ENCODE measurements around the gene S100A6. TPM values are rescaled to one million over a fixed set of nuclear protein-coding genes. Genes with fewer than 3 reads are reported as not detected.

S100A6 gene
- total RNA-seq, 1 donor from 2014 or later: 21.9 TPM

DNA sequence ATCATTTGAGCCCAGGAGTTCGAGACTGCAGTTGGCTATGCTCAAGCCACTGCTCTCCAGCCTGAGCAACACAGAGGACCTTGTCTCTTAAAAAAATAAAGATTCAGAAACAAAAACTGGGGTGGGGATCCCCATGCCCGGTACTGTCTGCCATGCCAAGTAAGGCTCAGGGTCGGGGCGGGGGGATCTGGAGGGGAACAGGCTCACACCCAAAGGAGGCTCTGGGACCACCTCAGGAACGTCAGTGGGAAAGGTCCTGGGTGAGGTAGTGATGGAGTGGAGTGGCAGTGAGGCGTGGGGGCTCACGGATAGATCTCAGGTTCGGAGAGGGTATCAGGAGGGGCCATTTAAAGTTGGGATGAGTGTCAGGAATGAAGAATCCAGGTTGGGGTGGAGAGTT, 10.6 kb upstream of the S100A6 start:
- Mint-ChIP-seq H3K27me3 (no peaks in the 10 kb centered on the region), H3K4me3 (peak overlapping the region; percentile 36), H3K36me3 (no peaks in the 10 kb centered on the region), H3K4me1 (ENCODE audit: unreplicated experiment) (peaks cover 63% of the 10 kb centered on the region), H3K27ac (peak overlapping the region; percentile 99), H3K9me3 (no peaks in the 10 kb centered on the region)
- no peak for DNase-seq (ENCODE audit: extremely low spot score, unreplicated experiment)
- TF ChIP-seq, protein P1, sequence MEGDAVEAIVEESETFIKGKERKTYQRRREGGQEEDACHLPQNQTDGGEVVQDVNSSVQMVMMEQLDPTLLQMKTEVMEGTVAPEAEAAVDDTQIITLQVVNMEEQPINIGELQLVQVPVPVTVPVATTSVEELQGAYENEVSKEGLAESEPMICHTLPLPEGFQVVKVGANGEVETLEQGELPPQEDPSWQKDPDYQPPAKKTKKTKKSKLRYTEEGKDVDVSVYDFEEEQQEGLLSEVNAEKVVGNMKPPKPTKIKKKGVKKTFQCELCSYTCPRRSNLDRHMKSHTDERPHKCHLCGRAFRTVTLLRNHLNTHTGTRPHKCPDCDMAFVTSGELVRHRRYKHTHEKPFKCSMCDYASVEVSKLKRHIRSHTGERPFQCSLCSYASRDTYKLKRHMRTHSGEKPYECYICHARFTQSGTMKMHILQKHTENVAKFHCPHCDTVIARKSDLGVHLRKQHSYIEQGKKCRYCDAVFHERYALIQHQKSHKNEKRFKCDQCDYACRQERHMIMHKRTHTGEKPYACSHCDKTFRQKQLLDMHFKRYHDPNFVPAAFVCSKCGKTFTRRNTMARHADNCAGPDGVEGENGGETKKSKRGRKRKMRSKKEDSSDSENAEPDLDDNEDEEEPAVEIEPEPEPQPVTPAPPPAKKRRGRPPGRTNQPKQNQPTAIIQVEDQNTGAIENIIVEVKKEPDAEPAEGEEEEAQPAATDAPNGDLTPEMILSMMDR (conservative IDR thresholded peaks at IDR 0.05): no peak

GRCh38 chr1:153545067-153546055, 9.6 kb upstream of the S100A6 start, which contains the start of gene S100A4:
Gene S100A4 (minus strand): TSS chr1:153545806. CDS start chr1:153544794, 1,012 bp downstream.
- Mint-ChIP-seq H3K27me3 (no peaks in the 10 kb centered on the region), H3K4me1 (ENCODE audit: unreplicated experiment) (peaks cover 57% of the 10 kb centered on the region), H3K27ac (peak within 1 kb of the TSS; percentile 99), H3K4me3 (peak within 1 kb of the TSS; percentile 88), H3K36me3 (no peaks in the 10 kb centered on the region), H3K9me3 (no peaks in the 10 kb centered on the region)
- TF ChIP-seq, protein P1 (conservative IDR thresholded peaks at IDR 0.05): no peak
- peak; percentile 91 for DNase-seq (ENCODE audit: extremely low spot score, unreplicated experiment)

DNA sequence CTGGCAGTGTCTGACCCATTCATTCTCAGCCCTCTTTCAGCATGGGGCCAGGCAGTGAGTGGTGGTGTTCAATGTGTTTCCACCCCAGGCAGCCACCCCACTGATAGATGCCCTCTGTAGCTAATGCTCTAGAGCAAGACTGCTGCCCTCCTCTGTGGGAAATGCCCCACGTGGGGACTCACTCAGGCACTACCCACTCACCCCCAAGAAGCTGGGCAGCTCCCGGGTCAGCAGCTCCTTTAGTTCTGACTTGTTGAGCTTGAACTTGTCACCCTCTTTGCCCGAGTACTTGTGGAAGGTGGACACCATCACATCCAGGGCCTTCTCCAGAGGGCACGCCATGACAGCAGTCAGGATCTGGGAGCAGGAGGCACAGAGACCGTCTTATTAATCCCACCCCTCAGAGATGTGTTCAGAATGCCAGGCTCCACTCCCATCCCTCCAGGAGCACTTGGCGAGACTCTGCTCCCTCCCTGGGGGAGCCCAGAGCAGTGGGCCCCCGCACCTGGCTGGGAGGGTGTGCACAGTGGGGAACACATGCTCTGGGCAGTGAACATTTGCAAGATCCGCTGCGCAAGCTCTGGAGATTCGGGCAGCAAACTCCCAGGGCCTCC, 8.8 kb upstream of the S100A6 start:
- TF ChIP-seq, protein P1 (conservative IDR thresholded peaks at IDR 0.05): no peak
- Mint-ChIP-seq H3K27me3 (no peaks in the 10 kb centered on the region), H3K4me3 (peak overlapping the region; percentile 88), H3K27ac (peak overlapping the region; percentile 99), H3K4me1 (ENCODE audit: unreplicated experiment) (peaks cover 58% of the 10 kb centered on the region), H3K36me3 (no peaks in the 10 kb centered on the region), H3K9me3 (no peaks in the 10 kb centered on the region)
- no peak for DNase-seq (ENCODE audit: extremely low spot score, unreplicated experiment)

DNA sequence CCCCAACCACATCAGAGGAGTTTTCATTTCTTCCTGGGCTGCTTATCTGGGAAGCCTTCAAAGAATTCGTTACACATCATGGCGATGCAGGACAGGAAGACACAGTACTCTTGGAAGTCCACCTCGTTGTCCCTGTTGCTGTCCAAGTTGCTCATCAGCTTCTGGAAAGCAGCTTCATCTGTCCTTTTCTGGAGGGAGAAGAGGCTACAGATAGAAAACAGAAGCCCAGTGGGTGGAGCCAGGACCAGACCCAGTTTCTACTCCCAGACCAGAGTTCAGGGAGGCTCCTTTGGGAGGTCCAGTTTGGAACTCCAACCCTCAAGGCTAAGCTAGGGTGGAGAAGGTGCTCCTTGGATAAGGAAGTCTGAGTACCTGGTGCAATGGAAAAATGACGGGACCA, 7.9 kb upstream of the S100A6 start:
- peak overlapping the region; percentile 88 for H3K4me3 Mint-ChIP-seq
- H3K9me3 Mint-ChIP-seq: no peaks in the 10 kb centered on the region
- H3K36me3 Mint-ChIP-seq: no peaks in the 10 kb centered on the region
- TF ChIP-seq, protein P1 (conservative IDR thresholded peaks at IDR 0.05): no peak
- no peak for DNase-seq (ENCODE audit: extremely low spot score, unreplicated experiment)
- H3K4me1 Mint-ChIP-seq (ENCODE audit: unreplicated experiment): peaks cover 53% of the 10 kb centered on the region
- peak overlapping the region; percentile 99 for H3K27ac Mint-ChIP-seq
- H3K27me3 Mint-ChIP-seq: no peaks in the 10 kb centered on the region

- H3K36me3 Mint-ChIP-seq: no peaks in the 10 kb centered on the region
- peak overlapping the region; percentile 88 for H3K4me3 Mint-ChIP-seq
- no peak for DNase-seq (ENCODE audit: extremely low spot score, unreplicated experiment)
- H3K27me3 Mint-ChIP-seq: no peaks in the 10 kb centered on the region
- H3K9me3 Mint-ChIP-seq: no peaks in the 10 kb centered on the region
- H3K27ac Mint-ChIP-seq: peak overlapping the region; percentile 99
- TF ChIP-seq, protein P1 (conservative IDR thresholded peaks at IDR 0.05): no peak
- H3K4me1 Mint-ChIP-seq (ENCODE audit: unreplicated experiment): peaks cover 49% of the 10 kb centered on the region
Observed at GRCh38 chr1:153542956-153543711, 7.3 kb upstream of the S100A6 start.
